Stimulated activated CD8-positive, alpha-beta memory T cell treated with anti-CD3 and anti-CD28 coated beads, Interleukin-12 subunit alpha, Interleukin-12 subunit beta, amount 100 ng/mL, for 24 hours (primary cell): ENCODE measurements around the gene TOP2A.
A peak's percentile ranks its signal among the peaks of the same experiment; 100 is the strongest.

Experiments used
- DNase-seq: peaks from one replicate; pipeline ENCODE4 v3.0.0-alpha.2; 2020; ENCODE audit errors: extremely low read depth

Gene TOP2A

DNA sequence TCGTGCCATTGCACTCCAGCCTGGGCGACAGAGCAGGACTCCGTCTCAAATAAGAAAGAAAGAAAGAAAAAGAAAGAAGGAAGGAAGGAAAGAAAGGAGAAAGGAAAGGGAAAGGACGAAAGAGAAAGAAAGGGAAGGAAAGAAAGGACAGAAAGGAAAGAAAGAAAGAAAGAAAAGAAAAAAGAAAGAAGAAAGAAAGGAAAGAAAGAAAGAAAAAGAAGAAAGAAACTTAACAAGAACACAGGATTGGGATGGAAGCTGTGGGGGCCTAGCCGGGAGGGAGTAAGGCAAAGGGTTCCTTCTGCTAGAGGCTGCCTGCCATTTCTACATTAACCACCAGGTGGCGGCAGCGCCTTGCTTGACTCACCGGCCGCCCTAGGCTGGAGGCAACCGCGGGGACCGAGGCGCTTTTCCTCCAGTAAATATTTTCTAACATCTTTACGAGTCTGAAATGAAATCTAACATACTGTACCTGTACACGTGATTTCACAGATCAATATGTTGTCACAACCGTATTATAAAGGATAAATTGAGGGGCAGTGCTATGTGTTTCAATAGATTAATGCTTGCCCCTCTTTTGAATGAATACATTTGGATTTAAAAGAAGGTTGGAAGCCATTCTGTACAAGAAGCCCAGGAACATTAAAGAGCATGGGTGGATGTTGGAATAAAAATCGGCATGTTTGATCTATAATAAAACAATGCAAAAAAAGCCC lies 59.2 kb downstream of the TOP2A start:
- DNase-seq, result peak; percentile 62

DNA sequence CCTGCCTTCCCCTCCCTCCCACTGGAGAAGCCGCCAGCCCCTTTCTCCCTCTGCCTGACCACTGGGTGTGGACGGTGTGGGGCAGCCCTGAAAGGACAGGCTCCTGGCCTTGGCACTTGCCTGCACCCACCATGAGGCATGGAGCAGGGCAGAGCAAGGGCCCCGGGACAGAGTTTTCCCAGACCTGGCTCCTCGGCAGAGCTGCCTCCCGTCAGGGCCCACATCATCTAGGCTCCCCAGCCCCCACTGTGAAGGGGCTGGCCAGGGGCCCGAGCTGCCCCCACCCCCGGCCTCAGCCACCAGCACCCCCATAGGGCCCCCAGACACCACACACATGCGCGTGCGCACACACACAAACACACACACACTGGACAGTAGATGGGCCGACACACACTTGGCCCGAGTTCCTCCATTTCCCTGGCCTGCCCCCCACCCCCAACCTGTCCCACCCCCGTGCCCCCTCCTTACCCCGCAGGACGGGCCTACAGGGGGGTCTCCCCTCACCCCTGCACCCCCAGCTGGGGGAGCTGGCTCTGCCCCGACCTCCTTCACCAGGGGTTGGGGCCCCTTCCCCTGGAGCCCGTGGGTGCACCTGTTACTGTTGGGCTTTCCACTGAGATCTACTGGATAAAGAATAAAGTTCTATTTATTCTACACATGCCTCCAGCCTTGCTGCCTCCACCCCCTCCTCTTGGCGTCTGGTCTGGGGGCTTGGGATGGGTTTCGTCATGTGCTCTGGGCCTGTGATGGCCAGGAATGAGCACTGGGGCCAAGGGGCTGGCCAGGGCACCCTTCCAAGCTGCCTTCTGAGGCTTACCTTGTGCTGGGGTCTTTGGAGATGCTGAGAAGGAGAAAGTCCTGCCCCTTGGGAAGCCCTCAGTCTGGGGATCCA lies 60.5 kb downstream of the TOP2A start:
- DNase-seq, result no peak

- no peak for DNase-seq
These were observed 61.6 kb downstream of the TOP2A start for GRCh38 chr17:40355804-40356758.

DNA sequence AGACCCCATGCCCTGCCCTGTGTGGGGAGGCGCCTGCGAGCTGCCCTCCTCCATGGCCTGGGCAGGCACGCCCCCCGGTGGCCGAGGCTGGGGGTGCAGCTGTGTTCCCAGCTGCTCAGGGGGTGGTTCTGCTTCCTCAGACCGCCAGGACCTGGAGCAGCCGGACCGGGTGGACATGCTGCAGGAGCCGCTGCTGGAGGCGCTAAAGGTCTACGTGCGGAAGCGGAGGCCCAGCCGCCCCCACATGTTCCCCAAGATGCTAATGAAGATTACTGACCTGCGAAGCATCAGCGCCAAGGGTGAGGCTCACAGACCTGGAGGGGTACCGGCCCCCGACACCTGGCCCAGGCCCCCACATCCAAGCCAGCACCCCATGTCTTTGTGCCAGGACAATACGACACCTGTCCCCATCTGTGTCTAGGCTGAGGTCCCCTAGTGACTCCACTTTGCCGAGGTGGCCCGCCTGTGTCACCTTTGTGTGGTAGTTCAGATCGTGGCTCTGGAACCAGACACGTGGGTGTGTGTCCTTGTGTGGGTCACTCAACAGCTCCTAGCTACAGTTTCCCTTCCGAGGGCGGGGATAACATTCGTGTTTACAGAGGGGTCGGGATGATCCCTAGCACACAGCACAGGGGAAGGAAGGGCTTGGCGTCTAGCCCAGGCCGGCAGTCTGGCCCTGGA lies 62.4 kb downstream of the TOP2A start:
- DNase-seq, result peak; percentile 33

- DNase-seq, result no peak
These were observed 63.2 kb downstream of the TOP2A start for GRCh38 chr17:40354221-40355122.

DNA sequence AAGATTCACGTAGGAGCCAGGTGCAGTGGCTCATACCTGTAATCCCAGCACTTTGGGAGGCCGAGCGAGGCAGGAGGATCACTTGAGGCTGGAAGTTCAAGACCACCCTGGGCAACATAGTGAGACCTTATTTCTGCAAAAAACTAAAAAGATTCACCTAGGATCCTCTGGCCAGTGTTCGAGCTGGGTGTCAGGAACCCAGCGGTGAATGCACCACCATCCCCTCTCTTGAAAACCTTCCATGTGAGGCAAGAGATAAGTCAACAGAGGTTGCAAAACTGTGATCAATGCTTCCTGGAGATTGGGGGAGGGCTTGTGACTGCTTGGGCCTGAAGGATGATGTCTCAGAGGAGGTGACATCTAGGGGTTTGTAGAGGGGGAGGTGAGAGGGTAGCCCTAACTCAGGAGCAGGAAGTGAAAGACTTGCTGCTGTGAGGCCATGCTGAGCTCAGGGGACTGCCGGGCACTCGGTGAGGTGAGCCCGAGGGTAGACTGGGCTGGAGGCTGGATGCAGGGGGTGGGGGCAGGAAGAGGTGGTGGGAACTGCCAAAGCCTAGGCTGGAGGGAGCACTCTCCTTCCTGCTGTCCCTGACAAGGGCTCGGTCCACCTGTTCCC lies 64.8 kb downstream of the TOP2A start:
- DNase-seq, result no peak

GRCh38 chr17:40352237-40352778 lies 65.4 kb downstream of the TOP2A start:
- DNase-seq, result no peak

DNA sequence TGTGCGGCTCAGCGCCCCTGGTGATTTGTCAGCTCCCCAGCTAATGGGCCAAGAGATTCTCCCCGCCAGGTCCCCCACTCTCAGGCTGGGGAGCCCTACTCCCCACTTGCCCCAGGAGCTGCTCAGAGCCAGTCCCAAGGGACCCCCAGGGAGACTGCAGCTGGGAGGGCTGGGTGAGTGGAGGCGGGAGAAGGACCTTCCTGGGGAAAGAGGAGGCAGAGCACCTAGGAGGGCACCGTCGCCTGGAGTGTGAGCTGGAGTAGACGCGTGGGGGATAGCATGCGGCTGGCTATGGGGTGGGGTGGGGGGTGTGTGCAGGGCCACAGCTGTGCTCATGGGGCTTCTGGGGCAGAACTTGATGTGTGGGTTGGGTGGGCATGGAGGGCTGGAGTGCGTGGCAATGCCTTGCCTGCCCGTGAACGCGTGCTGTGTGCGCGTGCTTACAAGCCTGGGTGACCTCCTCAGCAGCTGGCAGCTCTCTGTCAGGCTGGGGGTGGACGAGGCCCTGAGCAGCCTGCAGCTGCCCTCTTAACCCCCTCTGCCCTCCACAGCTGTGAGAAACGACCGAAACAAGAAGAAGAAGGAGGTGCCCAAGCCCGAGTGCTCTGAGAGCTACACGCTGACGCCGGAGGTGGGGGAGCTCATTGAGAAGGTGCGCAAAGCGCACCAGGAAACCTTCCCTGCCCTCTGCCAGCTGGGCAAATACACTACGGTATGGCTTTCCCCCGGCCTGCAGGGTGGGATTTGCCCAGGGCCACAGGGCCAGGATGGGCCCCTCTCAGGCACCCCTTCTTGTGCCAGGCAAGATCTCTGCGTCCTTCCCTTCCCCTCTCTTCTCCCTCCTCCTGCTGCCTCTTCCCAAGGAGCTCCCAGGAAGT lies 66.1 kb downstream of the TOP2A start:
- no peak for DNase-seq

- DNase-seq, result no peak
These were observed 66.9 kb downstream of the TOP2A start for GRCh38 chr17:40350689-40351358.

DNA sequence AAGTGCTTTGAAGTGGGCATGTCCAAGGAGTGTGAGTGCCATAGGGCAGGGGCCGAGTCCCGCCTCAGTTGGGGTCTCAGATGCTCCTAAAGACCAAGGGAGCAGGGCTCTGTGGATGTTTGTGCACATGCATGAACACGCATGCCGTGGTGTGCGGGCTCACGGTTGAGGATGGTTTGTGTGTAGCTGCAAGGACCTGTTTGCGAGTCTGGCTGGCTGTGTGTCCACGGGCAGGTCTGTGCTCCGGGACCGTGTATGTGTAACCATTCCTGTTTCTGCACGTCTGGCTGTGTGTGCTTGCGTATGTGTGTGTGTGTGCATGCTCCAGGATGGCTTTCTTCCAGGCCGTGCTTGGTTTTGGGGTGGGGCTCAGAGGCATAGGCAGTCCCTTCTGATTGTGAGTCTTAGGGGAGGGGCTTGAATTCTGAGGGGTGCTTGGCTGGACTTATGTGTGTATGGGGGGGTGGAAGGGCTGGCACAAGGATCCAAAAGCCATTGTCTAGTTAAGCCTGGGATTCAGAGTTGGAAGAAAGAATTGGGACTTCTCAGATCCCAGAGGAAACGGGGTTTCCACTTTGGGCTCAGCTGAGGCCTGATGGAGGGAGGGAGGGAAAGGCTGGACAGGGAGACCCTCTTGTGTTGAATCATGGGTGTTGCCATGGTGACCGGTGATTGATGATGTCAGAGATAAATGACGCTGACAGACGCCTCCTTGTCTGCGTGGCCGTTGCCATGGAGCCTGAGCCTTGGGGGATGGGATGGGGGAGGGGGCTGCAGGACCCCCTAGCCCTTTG lies 67.6 kb downstream of the TOP2A start:
- no peak for DNase-seq

GRCh38 chr17:40349477-40349894 lies 68.2 kb downstream of the TOP2A start:
- DNase-seq, result no peak

DNA sequence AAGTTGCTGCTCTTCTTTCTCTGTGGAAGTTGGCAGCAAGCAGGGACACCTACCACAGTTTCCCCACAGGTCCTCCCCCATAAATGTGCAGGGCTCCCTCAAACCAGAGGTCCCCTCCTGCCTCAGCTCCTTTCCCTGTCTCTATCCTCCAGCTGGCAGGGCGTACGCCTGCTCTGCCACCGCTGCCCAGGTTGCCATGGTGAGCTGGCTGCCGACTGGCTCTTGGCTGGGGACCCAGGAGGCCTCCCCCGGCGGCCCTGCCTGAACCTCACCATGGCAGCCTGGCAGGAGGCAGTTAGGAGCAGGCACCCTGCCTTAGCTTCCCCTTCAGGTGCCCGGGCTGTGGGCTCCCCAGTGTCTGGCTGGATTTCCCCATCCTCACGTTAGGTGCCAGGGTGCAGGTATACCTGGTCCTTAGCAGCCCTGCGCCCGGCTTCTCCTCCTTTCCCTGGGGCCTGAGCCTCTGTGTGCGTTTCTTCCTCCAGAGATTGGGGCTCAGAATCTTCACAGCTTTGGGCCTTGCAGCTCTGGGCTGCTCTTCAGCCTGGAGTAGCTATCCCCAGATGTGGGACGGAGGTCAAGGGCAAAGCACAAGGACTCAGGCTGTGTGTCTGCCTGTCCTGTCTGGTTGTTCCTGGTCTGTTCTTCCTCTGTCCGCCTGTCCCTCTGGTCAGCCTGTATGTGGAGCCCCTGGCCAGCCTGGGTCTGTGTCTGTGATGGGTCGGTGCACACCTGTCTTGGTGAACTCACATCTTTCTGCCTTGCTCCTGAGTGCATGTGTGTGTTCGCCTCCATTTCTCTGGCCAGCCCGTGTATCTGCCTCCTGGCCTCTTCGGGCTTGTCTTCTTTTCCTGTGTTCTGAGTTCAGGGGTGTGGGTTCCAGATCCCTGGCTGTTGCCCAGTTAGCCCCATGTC lies 68.9 kb downstream of the TOP2A start:
- DNase-seq, result no peak

DNA sequence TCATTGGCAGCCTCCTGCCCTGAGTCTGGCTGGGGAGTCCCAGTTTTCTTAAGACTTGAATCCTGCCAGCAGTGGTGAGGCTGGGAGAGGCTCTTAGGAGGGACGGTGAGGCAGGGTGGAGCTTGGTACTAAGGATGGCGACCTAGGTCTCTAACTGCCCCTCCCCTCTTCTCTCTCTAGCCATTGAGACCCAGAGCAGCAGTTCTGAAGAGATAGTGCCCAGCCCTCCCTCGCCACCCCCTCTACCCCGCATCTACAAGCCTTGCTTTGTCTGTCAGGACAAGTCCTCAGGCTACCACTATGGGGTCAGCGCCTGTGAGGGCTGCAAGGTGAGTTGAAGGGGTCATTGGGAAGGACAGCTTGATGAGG lies 69.6 kb downstream of the TOP2A start:
- no peak for DNase-seq

- DNase-seq, result no peak
These were observed 70.2 kb downstream of the TOP2A start for GRCh38 chr17:40347319-40348135.

- no peak for DNase-seq
These were observed 70.9 kb downstream of the TOP2A start for GRCh38 chr17:40346765-40347158.
